Measurements from ENCODE around the gene MED9.

The MED9 gene

GRCh38 chr17:17533901-17534441, 57.2 kb downstream of the MED9 start:
- no peak overlapping the region for H4K8ac ChIP-seq (ENCODE audit: low read depth, low read length)
- H2BK5ac ChIP-seq (ENCODE audit: low read depth, low read length, poor library complexity) = no peak overlapping the region
- DNase-seq = no peak
- H3K9me3 ChIP-seq (ENCODE audit: insufficient read depth, low read depth, low read length) = no peaks in the 10 kb centered on the region
- H3K14ac ChIP-seq (ENCODE audit: low read length) = no peak overlapping the region
- H3K4ac ChIP-seq (ENCODE audit: low read depth, low read length) = no peak overlapping the region
- H3K27ac ChIP-seq (ENCODE audit: low read depth, low read length) = no peak overlapping the region
- no peak overlapping the region for H2AK5ac ChIP-seq (ENCODE audit: low read length)
- no peaks in the 10 kb centered on the region for H3K4me1 ChIP-seq (ENCODE audit: control insufficient read depth in 1 of 2, insufficient read depth in 2 of 2, low read length in 2 of 2)
- H2BK12ac ChIP-seq (ENCODE audit: low read length) = no peak overlapping the region
- no peak overlapping the region for H3K4me2 ChIP-seq (ENCODE audit: low read length)
- H2BK120ac ChIP-seq (ENCODE audit: insufficient read depth, low read length, poor library complexity) = no peak overlapping the region
- no peak overlapping the region for H3K23ac ChIP-seq (ENCODE audit: low read length)
- no peaks in the 10 kb centered on the region for H3K79me2 ChIP-seq (ENCODE audit: control insufficient read depth, insufficient read depth, low read length, poor library complexity)
- H3K27me3 ChIP-seq (ENCODE audit: insufficient read depth, low read length) = no peaks in the 10 kb centered on the region
- H4K91ac ChIP-seq (ENCODE audit: low read depth, low read length) = no peak overlapping the region
- H3K36me3 ChIP-seq (ENCODE audit: control insufficient read depth in 1 of 2, insufficient read depth in 2 of 2, low read length in 2 of 2) = no peaks in the 10 kb centered on the region
- H3K18ac ChIP-seq (ENCODE audit: low read length) = no peak overlapping the region
- no peak overlapping the region for H3K4me3 ChIP-seq (ENCODE audit: low read depth, low read length)
- H4K12ac ChIP-seq (ENCODE audit: low read depth, low read length) = no peak overlapping the region
- no CpG with 5 or more reads among the region's 3 CpGs for WGBS (ENCODE audit: extremely low coverage, insufficient coverage, insufficient read length)
- no peaks in the 10 kb centered on the region for H3K79me1 ChIP-seq (ENCODE audit: low read length)
- no peak overlapping the region for H3K9ac ChIP-seq (ENCODE audit: low read length)
- no peak overlapping the region for H2AFZ ChIP-seq (ENCODE audit: insufficient read depth, low read length, poor library complexity)

GRCh38 chr17:17535957-17536356, 59.2 kb downstream of the MED9 start:
- no peak overlapping the region for H4K12ac ChIP-seq (ENCODE audit: low read depth, low read length)
- no peak overlapping the region for H2AK5ac ChIP-seq (ENCODE audit: low read length)
- H3K4me2 ChIP-seq (ENCODE audit: low read length) = no peak overlapping the region
- no CpG with 5 or more reads among the region's 7 CpGs for WGBS (ENCODE audit: extremely low coverage, insufficient coverage, insufficient read length)
- H3K4me3 ChIP-seq (ENCODE audit: low read depth, low read length) = no peak overlapping the region
- no peak overlapping the region for H3K9ac ChIP-seq (ENCODE audit: low read length)
- no peak overlapping the region for H2AFZ ChIP-seq (ENCODE audit: insufficient read depth, low read length, poor library complexity)
- no peak overlapping the region for H2BK5ac ChIP-seq (ENCODE audit: low read depth, low read length, poor library complexity)
- H3K14ac ChIP-seq (ENCODE audit: low read length) = no peak overlapping the region
- H3K9me3 ChIP-seq (ENCODE audit: insufficient read depth, low read depth, low read length) = no peaks in the 10 kb centered on the region
- no peak overlapping the region for H4K8ac ChIP-seq (ENCODE audit: low read depth, low read length)
- no peaks in the 10 kb centered on the region for H3K79me1 ChIP-seq (ENCODE audit: low read length)
- no peak overlapping the region for H3K4ac ChIP-seq (ENCODE audit: low read depth, low read length)
- H3K36me3 ChIP-seq (ENCODE audit: control insufficient read depth in 1 of 2, insufficient read depth in 2 of 2, low read length in 2 of 2) = no peaks in the 10 kb centered on the region
- H3K79me2 ChIP-seq (ENCODE audit: control insufficient read depth, insufficient read depth, low read length, poor library complexity) = no peaks in the 10 kb centered on the region
- no peak overlapping the region for H2BK12ac ChIP-seq (ENCODE audit: low read length)
- H3K27me3 ChIP-seq (ENCODE audit: insufficient read depth, low read length) = no peaks in the 10 kb centered on the region
- H3K27ac ChIP-seq (ENCODE audit: low read depth, low read length) = no peak overlapping the region
- H3K4me1 ChIP-seq (ENCODE audit: control insufficient read depth in 1 of 2, insufficient read depth in 2 of 2, low read length in 2 of 2) = no peaks in the 10 kb centered on the region
- no peak overlapping the region for H4K91ac ChIP-seq (ENCODE audit: low read depth, low read length)
- no peak overlapping the region for H3K18ac ChIP-seq (ENCODE audit: low read length)
- no peak for DNase-seq
- no peak overlapping the region for H2BK120ac ChIP-seq (ENCODE audit: insufficient read depth, low read length, poor library complexity)
- no peak overlapping the region for H3K23ac ChIP-seq (ENCODE audit: low read length)

GRCh38 chr17:17536702-17537101, 59.9 kb downstream of the MED9 start:
- Histone ChIP-seq H3K4me2 (ENCODE audit: low read length) (no peak overlapping the region), H2BK12ac (ENCODE audit: low read length) (no peak overlapping the region), H3K9me3 (ENCODE audit: insufficient read depth, low read depth, low read length) (no peaks in the 10 kb centered on the region), H2BK120ac (ENCODE audit: insufficient read depth, low read length, poor library complexity) (no peak overlapping the region), H3K18ac (ENCODE audit: low read length) (no peak overlapping the region), H3K14ac (ENCODE audit: low read length) (no peak overlapping the region), H3K23ac (ENCODE audit: low read length) (no peak overlapping the region), H3K79me1 (ENCODE audit: low read length) (no peaks in the 10 kb centered on the region), H3K27me3 (ENCODE audit: insufficient read depth, low read length) (no peaks in the 10 kb centered on the region), H4K8ac (ENCODE audit: low read depth, low read length) (no peak overlapping the region), H2BK5ac (ENCODE audit: low read depth, low read length, poor library complexity) (no peak overlapping the region), H4K91ac (ENCODE audit: low read depth, low read length) (no peak overlapping the region), H3K4ac (ENCODE audit: low read depth, low read length) (no peak overlapping the region), H2AFZ (ENCODE audit: insufficient read depth, low read length, poor library complexity) (no peak overlapping the region), H3K79me2 (ENCODE audit: control insufficient read depth, insufficient read depth, low read length, poor library complexity) (no peaks in the 10 kb centered on the region), H4K12ac (ENCODE audit: low read depth, low read length) (no peak overlapping the region), H3K36me3 (ENCODE audit: control insufficient read depth in 1 of 2, insufficient read depth in 2 of 2, low read length in 2 of 2) (no peaks in the 10 kb centered on the region), H3K9ac (ENCODE audit: low read length) (no peak overlapping the region), H2AK5ac (ENCODE audit: low read length) (no peak overlapping the region), H3K4me3 (ENCODE audit: low read depth, low read length) (no peak overlapping the region), H3K27ac (ENCODE audit: low read depth, low read length) (no peak overlapping the region), H3K4me1 (ENCODE audit: control insufficient read depth in 1 of 2, insufficient read depth in 2 of 2, low read length in 2 of 2) (no peaks in the 10 kb centered on the region)
- no peak for DNase-seq
- WGBS (ENCODE audit: extremely low coverage, insufficient coverage, insufficient read length) = no CpG with 5 or more reads among the region's 15 CpGs

- Histone ChIP-seq H4K91ac (ENCODE audit: low read depth, low read length) (no peak overlapping the region), H2AK5ac (ENCODE audit: low read length) (no peak overlapping the region), H2BK120ac (ENCODE audit: insufficient read depth, low read length, poor library complexity) (no peak overlapping the region), H4K8ac (ENCODE audit: low read depth, low read length) (no peak overlapping the region), H3K79me2 (ENCODE audit: control insufficient read depth, insufficient read depth, low read length, poor library complexity) (no peaks in the 10 kb centered on the region), H3K23ac (ENCODE audit: low read length) (no peak overlapping the region), H3K18ac (ENCODE audit: low read length) (no peak overlapping the region), H3K9me3 (ENCODE audit: insufficient read depth, low read depth, low read length) (no peaks in the 10 kb centered on the region), H2AFZ (ENCODE audit: insufficient read depth, low read length, poor library complexity) (no peak overlapping the region), H3K4me1 (ENCODE audit: control insufficient read depth in 1 of 2, insufficient read depth in 2 of 2, low read length in 2 of 2) (no peaks in the 10 kb centered on the region), H3K79me1 (ENCODE audit: low read length) (no peaks in the 10 kb centered on the region), H2BK5ac (ENCODE audit: low read depth, low read length, poor library complexity) (no peak overlapping the region), H3K14ac (ENCODE audit: low read length) (no peak overlapping the region), H3K27me3 (ENCODE audit: insufficient read depth, low read length) (no peaks in the 10 kb centered on the region), H3K27ac (ENCODE audit: low read depth, low read length) (no peak overlapping the region), H2BK12ac (ENCODE audit: low read length) (no peak overlapping the region), H3K9ac (ENCODE audit: low read length) (no peak overlapping the region), H3K4me2 (ENCODE audit: low read length) (no peak overlapping the region), H4K12ac (ENCODE audit: low read depth, low read length) (no peak overlapping the region), H3K36me3 (ENCODE audit: control insufficient read depth in 1 of 2, insufficient read depth in 2 of 2, low read length in 2 of 2) (no peaks in the 10 kb centered on the region), H3K4ac (ENCODE audit: low read depth, low read length) (no peak overlapping the region), H3K4me3 (ENCODE audit: low read depth, low read length) (no peak overlapping the region)
- DNase-seq = no peak
- no CpG with 5 or more reads among the region's 15 CpGs for WGBS (ENCODE audit: extremely low coverage, insufficient coverage, insufficient read length)
Measured at GRCh38 chr17:17537311-17538099, 60.7 kb downstream of the MED9 start.

Measured in trophoblast cell (in vitro differentiated cells and primary cell).